ENCODE measurements around the gene TNFAIP8. TPM values are rescaled to one million over a fixed set of nuclear protein-coding genes. Genes with fewer than 3 reads are reported as not detected.
A peak's percentile ranks its signal among the peaks of the same experiment; 100 is the strongest.

TNFAIP8 gene
- total and polyA plus RNA-seq, 5 experiments from 2014 or later, result 175 to 220 (median 177) TPM

GRCh38 chr5:119398727-119399466 lies 43.1 kb downstream of the TNFAIP8 start:
- peaks cover 18 to 69% (median 38%) of the 10 kb centered on the region in 4 donors for H3K4me1 Mint-ChIP-seq
- H3K9me3 Mint-ChIP-seq, result no peaks in the 10 kb centered on the region
- DNase-seq (no peak), ATAC-seq (no peak)
- H3K36me3 Mint-ChIP-seq, result peaks cover 0 to 14% (median 6%) of the 10 kb centered on the region in 3 donors
- POLR2A ChIA-PET, result interaction anchor here (0.7 to 1.2 kb wide), 7 partner anchors 8 to 372 kb away, joined by 3 to 4 read pairs (median 3); partner anchors contain the start of gene DMXL1
- H3K4me3 Mint-ChIP-seq, result no peak overlapping the region
- H3K27me3 Mint-ChIP-seq, result no peaks in the 10 kb centered on the region
- H3K27ac Mint-ChIP-seq, result peak overlapping the region in 6 of 10 donors; percentile 50 to 78 (median 64)

GRCh38 chr5:119400245-119400644 lies 44.4 kb downstream of the TNFAIP8 start:
- H3K27me3 Mint-ChIP-seq, result no peaks in the 10 kb centered on the region
- no peaks in the 10 kb centered on the region for H3K9me3 Mint-ChIP-seq
- H3K4me1 Mint-ChIP-seq, result peaks cover 14 to 70% (median 28%) of the 10 kb centered on the region in 4 donors
- peak overlapping the region in 9 of 10 donors; percentile 1 to 92 (median 51) for H3K27ac Mint-ChIP-seq
- H3K36me3 Mint-ChIP-seq, result peaks cover 0 to 3% (median 0%) of the 10 kb centered on the region in 3 donors
- POLR2A ChIA-PET, result no interaction called here
- DNase-seq (no peak), ATAC-seq (peak in 1 of 2 donors; percentile 17)
- H3K4me3 Mint-ChIP-seq, result no peak overlapping the region

- H3K27me3 Mint-ChIP-seq, result no peaks in the 10 kb centered on the region
- peaks cover 7 to 64% (median 13%) of the 10 kb centered on the region in 4 donors for H3K4me1 Mint-ChIP-seq
- POLR2A ChIA-PET, result interaction anchor here (0.6 to 1.1 kb wide), 4 partner anchors 41 to 134 kb away, joined by 3 to 4 read pairs (median 3); no protein-coding TSS in a partner anchor
- DNase-seq (no peak), ATAC-seq (no peak)
- no peaks in the 10 kb centered on the region for H3K36me3 Mint-ChIP-seq
- H3K27ac Mint-ChIP-seq, result peak overlapping the region in 2 of 10 donors; percentile 29 to 70
- no peak overlapping the region for H3K4me3 Mint-ChIP-seq
- H3K9me3 Mint-ChIP-seq, result no peaks in the 10 kb centered on the region
Measured at GRCh38 chr5:119402081-119402480, 46.3 kb downstream of the TNFAIP8 start.

- no peaks in the 10 kb centered on the region for H3K9me3 Mint-ChIP-seq
- no peak for DNase-seq
- no peaks in the 10 kb centered on the region for H3K27me3 Mint-ChIP-seq
- no peak for ATAC-seq
- no peaks in the 10 kb centered on the region for H3K36me3 Mint-ChIP-seq
- no peak overlapping the region for H3K4me3 Mint-ChIP-seq
- H3K27ac Mint-ChIP-seq, result peak overlapping the region in 1 of 10 donors; percentile 70
- POLR2A ChIA-PET, result no interaction called here
- H3K4me1 Mint-ChIP-seq, result peaks cover 7 to 60% (median 12%) of the 10 kb centered on the region in 4 donors
Measured at GRCh38 chr5:119402555-119402954, 46.7 kb downstream of the TNFAIP8 start.

DNA sequence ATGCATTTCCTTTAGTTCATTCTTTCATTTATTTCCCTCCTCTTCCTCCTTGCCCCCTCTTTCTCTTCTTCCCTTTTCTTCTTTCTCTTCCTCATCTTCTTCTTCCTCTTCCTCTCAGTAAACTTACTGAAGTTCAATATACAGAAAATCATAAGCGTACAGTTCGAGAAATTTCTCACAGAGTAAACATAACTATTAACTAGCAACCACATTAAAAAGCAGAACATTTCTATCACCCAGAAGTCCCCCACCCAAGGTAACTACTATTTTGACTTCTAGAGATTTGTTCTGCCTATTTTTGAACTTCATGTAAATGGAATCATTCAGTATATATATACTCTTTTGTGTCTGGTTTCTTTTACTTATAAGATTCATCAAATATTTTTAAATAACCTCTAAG lies 48.2 kb downstream of the TNFAIP8 start:
- Mint-ChIP-seq H3K36me3 (no peaks in the 10 kb centered on the region), H3K27ac (peak overlapping the region in 4 of 10 donors; percentile 8 to 82 (median 70)), H3K4me3 (peak overlapping the region in 1 of 10 donors; percentile 50), H3K4me1 (peaks cover 7 to 48% (median 10%) of the 10 kb centered on the region in 4 donors), H3K27me3 (no peaks in the 10 kb centered on the region), H3K9me3 (no peaks in the 10 kb centered on the region)
- POLR2A ChIA-PET, result interaction anchor here (0.7 kb wide), 1 partner anchor 8 kb away, joined by 6 read pairs; no protein-coding TSS in a partner anchor
- ATAC-seq (no peak), DNase-seq (no peak)

DNA sequence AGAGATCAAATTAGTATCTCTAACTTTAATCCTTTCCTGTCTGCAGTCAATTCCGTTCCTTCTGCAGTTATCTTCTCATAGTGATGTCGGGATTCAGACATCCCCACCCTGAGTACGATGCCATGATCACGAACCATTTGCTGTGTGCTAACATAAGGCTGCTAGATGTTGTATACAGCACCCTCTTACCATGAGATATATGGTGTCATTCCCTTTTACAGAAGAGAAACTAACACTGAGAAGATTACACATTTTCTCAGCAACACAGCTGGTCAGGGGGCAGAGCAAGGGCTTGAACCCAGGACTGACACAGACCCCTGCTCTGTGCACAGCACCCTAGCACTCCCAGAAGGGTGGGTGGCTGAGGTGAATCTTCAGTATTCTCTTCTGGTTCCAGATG lies 49.6 kb downstream of the TNFAIP8 start:
- no peak overlapping the region for H3K4me3 Mint-ChIP-seq
- H3K27ac Mint-ChIP-seq, result peak overlapping the region in 3 of 10 donors; percentile 26 to 60 (median 60)
- no peaks in the 10 kb centered on the region for H3K36me3 Mint-ChIP-seq
- POLR2A ChIA-PET, result no interaction called here
- DNase-seq, result no peak
- no peaks in the 10 kb centered on the region for H3K9me3 Mint-ChIP-seq
- H3K27me3 Mint-ChIP-seq, result no peaks in the 10 kb centered on the region
- peaks cover 0 to 51% (median 3%) of the 10 kb centered on the region in 4 donors for H3K4me1 Mint-ChIP-seq
- ATAC-seq, result no peak

- H3K27me3 Mint-ChIP-seq, result no peaks in the 10 kb centered on the region
- H3K9me3 Mint-ChIP-seq, result no peaks in the 10 kb centered on the region
- H3K36me3 Mint-ChIP-seq, result no peaks in the 10 kb centered on the region
- H3K27ac Mint-ChIP-seq, result no peak overlapping the region
- no peak overlapping the region for H3K4me3 Mint-ChIP-seq
- POLR2A ChIA-PET, result no interaction called here
- DNase-seq (no peak), ATAC-seq (no peak)
- peaks cover 4 to 60% (median 6%) of the 10 kb centered on the region in 4 donors for H3K4me1 Mint-ChIP-seq
Measured at GRCh38 chr5:119406551-119407110, 50.8 kb downstream of the TNFAIP8 start.

- peaks cover 0 to 3% (median 0%) of the 10 kb centered on the region in 5 donors for H3K27me3 Mint-ChIP-seq
- peak overlapping the region in 3 of 10 donors; percentile 2 to 45 (median 7) for H3K27ac Mint-ChIP-seq
- DNase-seq (no peak), ATAC-seq (no peak)
- no peaks in the 10 kb centered on the region for H3K36me3 Mint-ChIP-seq
- peaks cover 3 to 55% (median 13%) of the 10 kb centered on the region in 4 donors for H3K4me1 Mint-ChIP-seq
- H3K9me3 Mint-ChIP-seq, result no peaks in the 10 kb centered on the region
- POLR2A ChIA-PET, result interaction anchor here (1.1 to 1.8 kb wide), 2 partner anchors 69 to 421 kb away, joined by 4 to 5 read pairs; partner anchors contain the start of gene DTWD2
- no peak overlapping the region for H3K4me3 Mint-ChIP-seq
Measured at GRCh38 chr5:119409235-119409815, 53.5 kb downstream of the TNFAIP8 start.

GRCh38 chr5:119410448-119411159 lies 54.8 kb downstream of the TNFAIP8 start:
- POLR2A ChIA-PET, result interaction anchor here (1.4 to 1.8 kb wide), 2 partner anchors 95 to 422 kb away, joined by 5 read pairs; partner anchors contain the start of gene DTWD2
- Mint-ChIP-seq H3K36me3 (no peaks in the 10 kb centered on the region), H3K4me1 (peaks cover 3 to 49% (median 13%) of the 10 kb centered on the region in 4 donors), H3K9me3 (no peaks in the 10 kb centered on the region), H3K27me3 (peaks cover 0 to 3% (median 0%) of the 10 kb centered on the region in 5 donors), H3K4me3 (peak overlapping the region in 3 of 10 donors; percentile 48 to 54 (median 50)), H3K27ac (no peak overlapping the region)
- ATAC-seq, result no peak
- DNase-seq, result no peak

DNA sequence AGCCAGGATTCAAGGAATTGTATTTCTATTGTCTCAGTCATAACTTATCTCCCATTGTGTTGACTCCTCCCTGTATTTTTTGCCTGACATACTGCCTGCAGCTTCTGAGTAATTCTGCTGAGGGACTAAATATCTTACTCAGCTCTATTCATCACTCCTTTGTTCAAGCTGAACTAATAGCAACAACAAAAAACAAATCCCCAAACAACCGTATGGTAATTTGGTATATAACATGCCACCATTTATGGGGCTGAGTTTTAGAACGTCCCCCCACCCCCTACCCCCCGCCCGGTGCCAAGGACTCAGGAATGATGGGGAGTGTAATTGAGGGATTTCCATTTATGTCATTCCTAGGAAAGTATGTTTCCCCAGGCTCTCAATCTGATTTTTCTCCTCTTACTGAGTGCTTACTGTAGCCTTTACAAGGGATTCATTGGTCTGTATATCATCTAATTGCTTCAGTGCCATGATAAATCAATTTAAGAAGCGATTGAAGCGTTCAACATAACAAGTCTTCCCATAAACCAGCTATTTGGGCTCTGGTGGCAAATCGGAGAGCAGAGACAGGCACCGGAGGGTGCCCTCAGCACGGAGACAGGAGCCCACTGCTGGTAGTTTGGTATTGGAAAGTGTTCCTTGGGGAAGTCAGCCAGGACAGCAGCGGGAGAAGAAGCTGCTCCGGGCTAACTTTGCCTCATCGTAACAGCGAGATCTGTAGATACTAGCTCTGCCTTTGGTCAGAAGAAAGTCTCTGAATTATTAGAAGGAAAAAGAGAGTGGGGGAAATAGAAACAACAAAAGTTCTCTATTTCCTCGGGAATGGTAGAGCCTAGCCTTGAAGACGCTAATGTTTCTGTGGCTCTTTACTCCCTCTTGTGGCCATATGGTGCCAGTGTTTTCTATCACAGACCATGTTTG lies 55.8 kb downstream of the TNFAIP8 start:
- Mint-ChIP-seq H3K4me1 (peaks cover 3 to 40% (median 13%) of the 10 kb centered on the region in 4 donors), H3K4me3 (peak overlapping the region; percentile 85 to 95 (median 92)), H3K9me3 (no peaks in the 10 kb centered on the region), H3K36me3 (no peaks in the 10 kb centered on the region), H3K27me3 (peaks cover 0 to 3% (median 0%) of the 10 kb centered on the region in 5 donors), H3K27ac (peak overlapping the region; percentile 42 to 94 (median 87))
- POLR2A ChIA-PET, result interaction anchor here (0.6 to 2.2 kb wide), 10 partner anchors 75 to 424 kb away, joined by 4 to 13 read pairs (median 6); partner anchors contain the start of genes DMXL1 and DTWD2
- DNase-seq (peak; percentile 7 to 79 (median 58)), ATAC-seq (peak; percentile 84 to 94)

Data from naive thymus-derived CD8-positive, alpha-beta T cell (primary cell).